WTC11 (cell line): Measurements from ENCODE around the gene CTDSPL. TPM values are rescaled to one million over a fixed set of nuclear protein-coding genes. Genes with fewer than 3 reads are reported as not detected.

Experiments used
- ATAC-seq: fragments of 200-7000 bp; cut with Tn5 transposase; 2 replicates; pipeline ENCODE4 v1.10.0; 2021; ENCODE audit warnings: mild to moderate bottlenecking, moderate library complexity
- CTCF ChIA-PET: fragments of 300-600 bp; sonication (Branson Sonifier 250); formaldehyde crosslinking; loops from one replicate; lab custom pipeline; 2021; ENCODE audit warnings: antibody characterized with exemption; lab: Charles Lee
- POLR2A ChIA-PET: fragments of 350-600 bp; sonication (Branson Sonifier 250); formaldehyde crosslinking; loops from one replicate; lab custom pipeline; 2021; ENCODE audit warnings: antibody characterized with exemption; lab: Charles Lee
- DNase-seq: peaks from one replicate; pipeline ENCODE4 v3.0.0; 2021; ENCODE audit warnings: low spot score
- H3K27ac Mint-ChIP-seq: 2 replicates; pipeline ENCODE4 v1.8.0; 2021; ENCODE audit warnings: mixed read lengths
- H3K27me3 Mint-ChIP-seq: 2 replicates; pipeline ENCODE4 v1.8.0; 2021; ENCODE audit warnings: low read depth, mild to moderate bottlenecking, moderate library complexity, mixed read lengths
- H3K36me3 Mint-ChIP-seq: 2 replicates; pipeline ENCODE4 v1.8.0; 2021; ENCODE audit warnings: mixed read lengths
- H3K4me1 Mint-ChIP-seq: 2 replicates; pipeline ENCODE4 v1.8.0; 2022; ENCODE audit warnings: mixed read lengths
- H3K4me3 Mint-ChIP-seq: 2 replicates; pipeline ENCODE4 v1.8.0; 2021; ENCODE audit warnings: mild to moderate bottlenecking, moderate library complexity, mixed read lengths
- H3K9me3 Mint-ChIP-seq: 2 replicates; pipeline ENCODE4 v1.8.0; 2021; ENCODE audit warnings: mixed read lengths
- ATF6 ChIP-seq: sonication (generic); formaldehyde crosslinking; IDR thresholded peaks from 2 replicates; pipeline ENCODE4 v1.8.1; 2023; ENCODE audit warnings: mild to moderate bottlenecking, missing genetic modification reagents
- E2F4 ChIP-seq: sonication (generic); formaldehyde crosslinking; IDR thresholded peaks from 2 replicates; pipeline ENCODE4 v1.8.1; 2022; ENCODE audit warnings: low read depth, mild to moderate bottlenecking, moderate library complexity, missing genetic modification reagents, borderline replicate concordance
- E2F5 ChIP-seq: sonication (generic); formaldehyde crosslinking; IDR thresholded peaks from 2 replicates; pipeline ENCODE4 v1.8.1; 2022; ENCODE audit warnings: mild to moderate bottlenecking, moderate library complexity, missing genetic modification reagents
- ELF4 ChIP-seq: sonication (generic); formaldehyde crosslinking; IDR thresholded peaks from 2 replicates; pipeline ENCODE4 v1.8.1; 2022; ENCODE audit warnings: low read depth, mild to moderate bottlenecking, moderate library complexity, missing genetic modification reagents
- ETV6 ChIP-seq: sonication (generic); formaldehyde crosslinking; IDR thresholded peaks from 2 replicates; pipeline ENCODE4 v1.8.1; 2022; ENCODE audit warnings: mild to moderate bottlenecking, missing genetic modification reagents
- FOXK1 ChIP-seq: sonication (generic); formaldehyde crosslinking; IDR thresholded peaks from 2 replicates; pipeline ENCODE4 v1.8.0; 2022; ENCODE audit warnings: mild to moderate bottlenecking, moderate library complexity, missing genetic modification reagents
- GRHL2 ChIP-seq: fragments of 250-450 bp; sonication (Bioruptor Pico); IDR thresholded peaks from 2 replicates; pipeline ENCODE4 v1.8.0; 2022; ENCODE audit warnings: mild to moderate bottlenecking, moderate library complexity; ENCODE audit not compliant: insufficient replicate concordance, severe bottlenecking
- NFATC4 ChIP-seq: fragments of 250-450 bp; sonication (Bioruptor Pico); IDR thresholded peaks from 2 replicates; pipeline ENCODE4 v1.9.0; 2021; ENCODE audit warnings: mild to moderate bottlenecking
- NFE2L1 ChIP-seq: sonication (generic); formaldehyde crosslinking; IDR thresholded peaks from 2 replicates; pipeline ENCODE4 v1.8.1; 2023; ENCODE audit warnings: missing genetic modification reagents
- NFYB ChIP-seq: sonication (generic); formaldehyde crosslinking; conservative IDR thresholded peaks from 2 replicates; pipeline ENCODE4 v1.8.0; 2022; ENCODE audit warnings: low read depth, missing genetic modification reagents
- PRDM15 ChIP-seq: sonication (generic); formaldehyde crosslinking; IDR thresholded peaks from 2 replicates; pipeline ENCODE4 v1.8.0; 2022; ENCODE audit warnings: missing genetic modification reagents
- RORB ChIP-seq: fragments of 250-450 bp; sonication (Bioruptor Pico); IDR thresholded peaks from 2 replicates; pipeline ENCODE4 v1.9.0; 2021; ENCODE audit warnings: mild to moderate bottlenecking
- USF2 ChIP-seq: sonication (generic); formaldehyde crosslinking; IDR thresholded peaks from 2 replicates; pipeline ENCODE4 v1.8.1; 2023; ENCODE audit warnings: mild to moderate bottlenecking, missing genetic modification reagents, moderate library complexity
- ZNF232 ChIP-seq: sonication (generic); formaldehyde crosslinking; IDR thresholded peaks from 2 replicates; pipeline ENCODE4 v1.8.0; 2022; ENCODE audit warnings: mild to moderate bottlenecking, missing genetic modification reagents
- ZNF396 ChIP-seq: fragments of 250-450 bp; sonication (Bioruptor Pico); IDR thresholded peaks from 2 replicates; pipeline ENCODE4 v1.8.0; 2021; ENCODE audit warnings: mild to moderate bottlenecking, moderate library complexity, borderline replicate concordance
- total RNA-seq: library from RNA; stranded (reverse); gene quantifications from 3 replicates; pipeline ENCODE4 v1.2.3, GENCODE V29; 2021
- TF ChIP-seq, protein P1 (sequence below): sonication (generic); formaldehyde crosslinking; IDR thresholded peaks from 2 replicates; pipeline ENCODE4 v1.8.1; 2022; ENCODE audit warnings: mild to moderate bottlenecking, missing genetic modification reagents, moderate library complexity, borderline replicate concordance
- TF ChIP-seq, protein P2 (sequence below): sonication (generic); formaldehyde crosslinking; IDR thresholded peaks from 2 replicates; pipeline ENCODE4 v1.8.0; 2022; ENCODE audit warnings: mild to moderate bottlenecking, missing genetic modification reagents
- TF ChIP-seq, protein P3 (sequence below): sonication (generic); formaldehyde crosslinking; IDR thresholded peaks from 2 replicates; pipeline ENCODE4 v1.8.1; 2023; ENCODE audit warnings: mild to moderate bottlenecking, missing genetic modification reagents
- TF ChIP-seq, protein P4 (sequence below): sonication (generic); formaldehyde crosslinking; IDR thresholded peaks from 2 replicates; pipeline ENCODE4 v1.8.1; 2022; ENCODE audit warnings: missing genetic modification reagents, borderline replicate concordance

Gene CTDSPL
- total RNA-seq, 1 experiment from 2014 or later: 41.2 TPM

DNA sequence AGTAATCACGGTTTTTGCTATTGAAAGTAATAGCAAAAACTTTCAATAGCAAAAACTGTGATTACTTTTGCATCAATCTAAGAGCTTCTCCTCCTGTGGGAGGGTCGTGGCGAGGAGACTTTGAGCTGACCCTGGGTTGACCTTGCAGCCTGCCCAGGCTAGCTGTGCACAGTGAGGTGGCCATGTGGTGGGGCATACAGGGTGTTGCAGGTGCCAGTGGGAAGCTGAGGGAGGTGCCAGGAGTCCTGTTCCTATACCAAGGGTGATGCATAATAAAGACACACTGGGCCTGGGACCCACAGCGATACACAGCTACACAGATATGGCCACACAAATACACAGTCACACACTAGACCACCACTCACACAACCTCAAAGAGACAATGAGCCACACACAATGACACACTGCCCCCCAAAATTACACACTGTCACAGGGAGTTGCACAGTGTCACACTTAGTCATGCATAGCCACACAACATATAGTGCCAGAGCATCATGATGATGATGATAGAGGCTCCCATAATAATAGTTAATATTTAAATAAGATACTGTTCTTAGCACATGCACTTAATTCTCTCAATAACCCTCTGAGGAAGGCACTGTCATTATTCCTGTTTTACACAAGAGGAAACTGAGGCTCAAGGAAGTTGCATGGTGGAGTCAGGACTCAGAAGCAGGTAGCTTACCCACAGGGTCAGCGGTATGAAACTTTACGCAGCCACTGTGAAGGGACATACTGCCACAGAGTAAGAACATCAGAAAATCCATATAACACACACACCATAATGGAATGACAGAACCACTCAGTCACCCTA lies 161.4 kb downstream of the CTDSPL start:
- Mint-ChIP-seq H3K27ac (no peak overlapping the region), H3K27me3 (peaks cover 34% of the 10 kb centered on the region), H3K36me3 (no peaks in the 10 kb centered on the region), H3K4me1 (peaks cover 10% of the 10 kb centered on the region), H3K9me3 (no peaks in the 10 kb centered on the region), H3K4me3 (peak overlapping the region; percentile 75)
- ChIA-PET POLR2A (no interaction called here), CTCF (interaction anchor here (1.4 kb wide), 1 partner anchor 26 kb away, joined by 4 read pairs; no protein-coding TSS in a partner anchor)
- ATAC-seq: no peak
- DNase-seq: no peak
- TF ChIP-seq NFE2L1: no peak
- no peak for TF ChIP-seq RORB
- TF ChIP-seq, protein P1, sequence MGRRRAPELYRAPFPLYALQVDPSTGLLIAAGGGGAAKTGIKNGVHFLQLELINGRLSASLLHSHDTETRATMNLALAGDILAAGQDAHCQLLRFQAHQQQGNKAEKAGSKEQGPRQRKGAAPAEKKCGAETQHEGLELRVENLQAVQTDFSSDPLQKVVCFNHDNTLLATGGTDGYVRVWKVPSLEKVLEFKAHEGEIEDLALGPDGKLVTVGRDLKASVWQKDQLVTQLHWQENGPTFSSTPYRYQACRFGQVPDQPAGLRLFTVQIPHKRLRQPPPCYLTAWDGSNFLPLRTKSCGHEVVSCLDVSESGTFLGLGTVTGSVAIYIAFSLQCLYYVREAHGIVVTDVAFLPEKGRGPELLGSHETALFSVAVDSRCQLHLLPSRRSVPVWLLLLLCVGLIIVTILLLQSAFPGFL (CRISPR knock-in tag): no peak
- no peak for TF ChIP-seq ATF6 (CRISPR knock-in tag)
- no peak for TF ChIP-seq PRDM15 (CRISPR knock-in tag)
- no peak for TF ChIP-seq E2F5 (CRISPR knock-in tag)
- TF ChIP-seq ETV6 (CRISPR knock-in tag): no peak
- TF ChIP-seq ZNF232 (CRISPR knock-in tag): no peak
- TF ChIP-seq GRHL2: no peak
- no peak for TF ChIP-seq NFYB
- TF ChIP-seq, protein P2, sequence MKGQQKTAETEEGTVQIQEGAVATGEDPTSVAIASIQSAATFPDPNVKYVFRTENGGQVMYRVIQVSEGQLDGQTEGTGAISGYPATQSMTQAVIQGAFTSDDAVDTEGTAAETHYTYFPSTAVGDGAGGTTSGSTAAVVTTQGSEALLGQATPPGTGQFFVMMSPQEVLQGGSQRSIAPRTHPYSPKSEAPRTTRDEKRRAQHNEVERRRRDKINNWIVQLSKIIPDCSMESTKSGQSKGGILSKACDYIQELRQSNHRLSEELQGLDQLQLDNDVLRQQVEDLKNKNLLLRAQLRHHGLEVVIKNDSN (CRISPR knock-in tag): no peak
- TF ChIP-seq USF2 (CRISPR knock-in tag): no peak
- TF ChIP-seq FOXK1: no peak
- TF ChIP-seq E2F4 (CRISPR knock-in tag): no peak
- TF ChIP-seq, protein P3, sequence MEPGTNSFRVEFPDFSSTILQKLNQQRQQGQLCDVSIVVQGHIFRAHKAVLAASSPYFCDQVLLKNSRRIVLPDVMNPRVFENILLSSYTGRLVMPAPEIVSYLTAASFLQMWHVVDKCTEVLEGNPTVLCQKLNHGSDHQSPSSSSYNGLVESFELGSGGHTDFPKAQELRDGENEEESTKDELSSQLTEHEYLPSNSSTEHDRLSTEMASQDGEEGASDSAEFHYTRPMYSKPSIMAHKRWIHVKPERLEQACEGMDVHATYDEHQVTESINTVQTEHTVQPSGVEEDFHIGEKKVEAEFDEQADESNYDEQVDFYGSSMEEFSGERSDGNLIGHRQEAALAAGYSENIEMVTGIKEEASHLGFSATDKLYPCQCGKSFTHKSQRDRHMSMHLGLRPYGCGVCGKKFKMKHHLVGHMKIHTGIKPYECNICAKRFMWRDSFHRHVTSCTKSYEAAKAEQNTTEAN (CRISPR knock-in tag): no peak
- TF ChIP-seq, protein P4, sequence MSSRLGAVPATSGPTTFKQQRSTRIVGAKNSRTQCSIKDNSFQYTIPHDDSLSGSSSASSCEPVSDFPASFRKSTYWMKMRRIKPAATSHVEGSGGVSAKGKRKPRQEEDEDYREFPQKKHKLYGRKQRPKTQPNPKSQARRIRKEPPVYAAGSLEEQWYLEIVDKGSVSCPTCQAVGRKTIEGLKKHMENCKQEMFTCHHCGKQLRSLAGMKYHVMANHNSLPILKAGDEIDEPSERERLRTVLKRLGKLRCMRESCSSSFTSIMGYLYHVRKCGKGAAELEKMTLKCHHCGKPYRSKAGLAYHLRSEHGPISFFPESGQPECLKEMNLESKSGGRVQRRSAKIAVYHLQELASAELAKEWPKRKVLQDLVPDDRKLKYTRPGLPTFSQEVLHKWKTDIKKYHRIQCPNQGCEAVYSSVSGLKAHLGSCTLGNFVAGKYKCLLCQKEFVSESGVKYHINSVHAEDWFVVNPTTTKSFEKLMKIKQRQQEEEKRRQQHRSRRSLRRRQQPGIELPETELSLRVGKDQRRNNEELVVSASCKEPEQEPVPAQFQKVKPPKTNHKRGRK (CRISPR knock-in tag): no peak
- TF ChIP-seq NFATC4 (CRISPR knock-in tag): no peak
- TF ChIP-seq ELF4 (CRISPR knock-in tag): no peak
- TF ChIP-seq ZNF396 (CRISPR knock-in tag): no peak
